ENCODE results near the gene DCAF6. TPM values are rescaled to one million over a fixed set of nuclear protein-coding genes. Genes with fewer than 3 reads are reported as not detected.
"Not testable (repeated sequence)": the region's sequence is repeated elsewhere in the genome, so short reads cannot be mapped to it uniquely, and the experiment has no call there.

DCAF6 gene, protein sequence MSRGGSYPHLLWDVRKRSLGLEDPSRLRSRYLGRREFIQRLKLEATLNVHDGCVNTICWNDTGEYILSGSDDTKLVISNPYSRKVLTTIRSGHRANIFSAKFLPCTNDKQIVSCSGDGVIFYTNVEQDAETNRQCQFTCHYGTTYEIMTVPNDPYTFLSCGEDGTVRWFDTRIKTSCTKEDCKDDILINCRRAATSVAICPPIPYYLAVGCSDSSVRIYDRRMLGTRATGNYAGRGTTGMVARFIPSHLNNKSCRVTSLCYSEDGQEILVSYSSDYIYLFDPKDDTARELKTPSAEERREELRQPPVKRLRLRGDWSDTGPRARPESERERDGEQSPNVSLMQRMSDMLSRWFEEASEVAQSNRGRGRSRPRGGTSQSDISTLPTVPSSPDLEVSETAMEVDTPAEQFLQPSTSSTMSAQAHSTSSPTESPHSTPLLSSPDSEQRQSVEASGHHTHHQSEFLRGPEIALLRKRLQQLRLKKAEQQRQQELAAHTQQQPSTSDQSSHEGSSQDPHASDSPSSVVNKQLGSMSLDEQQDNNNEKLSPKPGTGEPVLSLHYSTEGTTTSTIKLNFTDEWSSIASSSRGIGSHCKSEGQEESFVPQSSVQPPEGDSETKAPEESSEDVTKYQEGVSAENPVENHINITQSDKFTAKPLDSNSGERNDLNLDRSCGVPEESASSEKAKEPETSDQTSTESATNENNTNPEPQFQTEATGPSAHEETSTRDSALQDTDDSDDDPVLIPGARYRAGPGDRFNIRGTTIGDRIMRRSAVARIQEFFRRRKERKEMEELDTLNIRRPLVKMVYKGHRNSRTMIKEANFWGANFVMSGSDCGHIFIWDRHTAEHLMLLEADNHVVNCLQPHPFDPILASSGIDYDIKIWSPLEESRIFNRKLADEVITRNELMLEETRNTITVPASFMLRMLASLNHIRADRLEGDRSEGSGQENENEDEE
- 85.3 TPM for polyA plus RNA-seq (ENCODE audit: insufficient read length)
- long read RNA-seq, donor 1, partial matches to known transcripts: 53 of 56 reads
- long read RNA-seq, donor 1, other reads (novel, unspliced or antisense): 0 of 56 reads
- long read RNA-seq, donor 2: 0 reads
- long read RNA-seq, donor 3, partial matches to known transcripts: 13 of 17 reads
- long read RNA-seq, donor 3, other reads (novel, unspliced or antisense): 0 of 17 reads
- long read RNA-seq, donor 4: 0 reads
- long read RNA-seq, donor 5, transcript DCAF6-201 (19 exons, 3,186 nt): major isoform, 7 of 29 reads
- long read RNA-seq, donor 5, partial matches to known transcripts: 17 of 29 reads
- long read RNA-seq, donor 5, other reads (novel, unspliced or antisense): 0 of 29 reads
- long read RNA-seq, donor 6, partial matches to known transcripts: 0 of 5 reads
- long read RNA-seq, donor 6, other reads (novel, unspliced or antisense): 0 of 5 reads
- long read RNA-seq, donor 7, partial matches to known transcripts: 0 of 8 reads
- long read RNA-seq, donor 7, other reads (novel, unspliced or antisense): 0 of 8 reads
- long read RNA-seq, donor 8, partial matches to known transcripts: 6 of 7 reads
- long read RNA-seq, donor 8, other reads (novel, unspliced or antisense): 0 of 7 reads

DNA sequence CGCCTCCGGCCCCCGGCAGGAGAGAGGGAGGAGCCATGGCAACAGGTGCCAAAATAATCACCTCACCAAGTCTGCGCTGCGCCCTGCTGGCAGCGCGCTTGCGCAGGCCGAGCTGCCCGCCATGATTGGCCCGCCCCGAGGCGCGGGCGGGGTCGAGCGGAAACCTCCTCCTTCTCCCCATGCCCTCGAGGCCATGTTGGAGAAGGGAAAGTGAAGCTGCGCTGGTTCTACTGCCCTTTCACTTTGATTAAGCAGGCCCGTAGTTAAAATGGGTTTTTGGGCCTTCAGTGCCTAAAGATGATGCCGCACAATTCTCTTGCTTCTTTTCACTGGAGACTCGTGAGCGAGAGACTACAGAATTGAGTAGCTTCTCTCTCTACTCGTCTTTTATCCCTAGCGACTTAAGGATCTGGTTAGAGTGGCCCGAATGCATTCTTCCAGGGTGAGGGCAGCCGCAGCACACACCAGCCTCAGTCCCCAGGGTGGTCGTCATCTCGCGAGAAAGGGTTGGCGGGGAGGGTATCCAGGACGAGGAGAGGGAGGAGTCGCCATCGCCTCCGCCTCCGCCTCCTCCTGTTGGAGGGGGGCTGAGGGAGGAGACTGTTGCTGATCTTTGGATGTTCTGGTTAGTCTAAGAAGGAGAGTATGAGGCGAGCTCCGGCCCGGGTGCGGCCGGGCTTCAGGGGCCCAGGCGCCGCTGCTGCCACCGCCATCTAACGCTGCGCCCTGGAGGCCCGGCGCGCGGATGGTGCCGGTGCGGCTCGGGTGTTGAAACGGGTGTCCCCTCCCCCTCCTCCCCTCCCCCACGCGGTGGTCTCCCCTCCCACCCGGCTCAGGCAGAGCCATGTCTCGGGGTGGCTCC is at the start of gene DCAF6:
Gene DCAF6 (plus strand): TSS at position 616 of the 862 bp plus-strand sequence. CDS start 229 bp downstream, at position 845.
- peak; percentile 99 for DNase-seq

DNA sequence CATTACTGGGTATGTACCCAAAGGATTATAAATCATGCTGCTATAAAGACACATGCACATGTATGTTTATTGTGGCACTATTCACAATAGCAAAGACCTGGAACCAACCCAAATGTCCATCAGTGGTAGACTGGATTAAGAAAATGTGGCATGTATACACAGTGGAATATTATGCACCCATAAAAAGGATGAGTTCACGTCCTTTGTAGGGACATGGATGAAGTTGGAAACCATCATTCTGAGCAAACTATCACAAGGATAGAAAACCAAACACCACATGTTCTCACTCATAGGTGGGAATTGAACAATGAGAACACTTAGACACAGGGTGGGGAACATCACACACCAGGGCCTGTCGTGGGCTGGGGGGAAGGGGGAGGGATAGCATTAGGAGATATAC is 49.3 kb upstream of the DCAF6 start:
- DNase-seq: not testable (repeated sequence)

DNA sequence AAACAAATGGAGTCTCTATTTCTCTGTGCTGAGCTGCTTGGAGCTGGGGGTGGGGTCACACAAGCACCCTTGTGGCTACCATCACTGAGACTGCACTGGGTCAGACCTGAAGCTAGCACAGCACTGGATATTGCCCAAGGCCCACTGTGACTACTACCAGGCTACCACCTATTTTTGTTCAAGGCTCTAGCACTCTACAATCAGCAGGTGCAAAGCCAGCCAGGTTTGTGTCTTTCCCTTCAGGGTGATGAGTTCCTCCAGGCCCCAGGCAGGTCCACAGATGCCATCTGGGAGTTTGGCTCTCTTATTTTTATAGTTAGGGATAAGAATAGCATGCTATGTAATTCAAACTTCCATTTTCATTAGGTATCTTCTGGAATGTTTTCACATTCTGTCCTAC is 46.1 kb upstream of the DCAF6 start:
- DNase-seq: no peak

DNA sequence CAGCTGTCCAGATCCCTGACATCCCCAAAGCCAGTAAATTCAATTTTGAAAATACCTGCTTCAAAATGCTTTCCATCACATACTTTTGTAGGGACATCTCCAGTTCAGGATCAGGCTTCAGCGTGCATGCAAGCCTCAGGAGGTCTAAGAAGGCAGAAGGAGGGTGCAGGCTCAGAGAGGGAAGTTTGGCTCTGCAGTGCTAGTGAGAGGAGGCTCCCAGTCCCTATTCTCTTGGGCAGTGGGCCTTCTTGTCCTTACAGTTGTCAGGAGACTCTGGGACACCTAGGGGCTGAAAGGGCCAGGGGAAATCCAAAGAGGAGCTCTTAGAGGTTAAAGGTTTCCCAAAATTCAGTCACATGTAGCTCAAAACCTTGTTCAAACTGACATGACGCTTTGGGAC is 42.7 kb upstream of the DCAF6 start:
- DNase-seq: no peak

DNA sequence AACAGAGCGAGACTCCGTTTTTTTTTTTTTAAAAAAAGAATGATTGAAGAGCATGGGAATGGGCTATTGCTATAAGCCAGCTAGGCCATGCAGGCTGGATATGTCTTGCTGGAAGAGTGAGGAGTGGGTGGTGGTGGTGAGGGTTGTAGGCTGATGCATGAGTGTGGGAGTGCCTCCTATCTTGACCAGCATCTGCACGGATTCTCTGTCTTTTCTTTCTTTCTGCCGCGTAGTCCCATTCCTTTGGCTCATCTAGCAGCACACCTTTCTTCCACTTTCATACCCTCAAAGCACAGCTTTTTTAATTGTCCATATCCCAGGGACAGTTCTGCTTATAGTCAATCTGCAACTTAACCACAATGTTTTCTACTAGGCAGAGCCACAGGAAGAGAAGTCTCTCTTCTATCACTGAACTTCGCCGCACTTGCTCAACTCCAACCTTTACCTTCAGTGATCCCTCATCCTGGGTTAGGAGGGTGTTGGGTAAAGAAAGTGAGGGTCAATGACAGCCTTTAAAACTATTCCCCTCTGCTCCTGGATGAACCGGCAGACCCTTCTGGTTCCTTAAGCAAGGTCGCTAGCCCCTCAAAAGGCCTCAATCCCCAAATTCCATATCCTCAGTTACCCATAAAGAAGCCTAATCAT is 37.8 kb upstream of the DCAF6 start:
- DNase-seq: no peak

DNA sequence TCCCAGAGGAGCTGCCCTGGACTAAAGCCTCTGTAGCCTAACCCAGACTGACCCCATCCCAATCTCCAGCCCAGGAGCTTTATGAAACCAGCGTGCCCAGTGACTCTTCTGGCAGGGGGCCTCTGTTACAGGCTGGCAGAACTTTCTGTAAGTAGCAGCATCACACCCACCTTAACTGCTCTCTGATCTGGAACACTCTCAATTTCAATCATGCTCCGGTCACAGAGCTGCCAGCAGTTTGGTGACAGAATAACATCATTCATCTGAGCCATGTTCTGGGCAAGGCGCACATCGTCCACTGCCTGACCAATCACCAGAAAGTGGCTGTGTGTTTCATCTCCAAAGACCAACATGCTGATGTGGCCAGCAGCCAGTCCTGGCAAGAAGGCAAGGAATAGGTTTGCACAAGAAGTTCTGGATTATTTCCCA is 37.2 kb upstream of the DCAF6 start:
- DNase-seq: no peak

DNA sequence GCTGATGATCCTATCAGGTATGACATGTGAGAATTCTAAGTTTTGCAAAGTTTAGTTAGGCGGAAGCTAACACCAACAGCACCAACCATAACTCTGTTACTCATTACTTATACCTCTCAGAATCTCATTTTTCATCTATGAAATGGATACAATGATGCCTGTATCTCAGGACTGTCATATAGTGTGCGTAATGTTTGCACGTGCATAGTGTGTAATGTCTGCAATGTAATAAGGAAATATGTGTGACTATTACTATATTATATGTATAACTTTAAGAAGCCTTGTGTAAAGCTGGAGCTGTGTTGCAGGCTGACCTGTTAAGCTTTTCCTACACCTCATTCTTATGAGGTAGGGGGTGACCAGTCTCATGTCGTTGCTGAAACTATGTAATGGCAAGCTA is 35.6 kb upstream of the DCAF6 start:
- no peak for DNase-seq

DNA sequence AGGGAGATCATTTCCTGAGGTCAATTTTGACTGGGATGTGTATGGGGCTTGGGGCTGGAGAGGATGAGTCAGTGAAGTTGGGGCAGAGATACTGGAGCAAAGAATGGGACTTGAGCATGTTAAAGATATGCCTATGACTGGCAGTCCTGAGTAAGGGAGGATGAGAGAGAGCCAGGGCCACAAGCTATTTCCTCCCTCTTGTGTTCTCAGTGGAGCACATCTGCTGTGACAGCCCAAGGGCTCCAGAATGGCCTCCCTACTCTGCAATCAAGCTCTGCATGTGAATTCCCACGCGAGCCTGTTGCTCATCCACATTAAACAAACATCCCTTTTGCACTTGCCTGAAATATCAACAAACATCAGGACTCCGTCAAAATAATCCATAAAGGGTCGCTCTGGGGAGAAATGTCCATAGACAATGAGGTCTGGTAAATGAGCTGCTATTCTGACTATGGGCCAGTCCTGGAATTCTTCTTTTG is 31.8 kb upstream of the DCAF6 start:
- DNase-seq: no peak

DNA sequence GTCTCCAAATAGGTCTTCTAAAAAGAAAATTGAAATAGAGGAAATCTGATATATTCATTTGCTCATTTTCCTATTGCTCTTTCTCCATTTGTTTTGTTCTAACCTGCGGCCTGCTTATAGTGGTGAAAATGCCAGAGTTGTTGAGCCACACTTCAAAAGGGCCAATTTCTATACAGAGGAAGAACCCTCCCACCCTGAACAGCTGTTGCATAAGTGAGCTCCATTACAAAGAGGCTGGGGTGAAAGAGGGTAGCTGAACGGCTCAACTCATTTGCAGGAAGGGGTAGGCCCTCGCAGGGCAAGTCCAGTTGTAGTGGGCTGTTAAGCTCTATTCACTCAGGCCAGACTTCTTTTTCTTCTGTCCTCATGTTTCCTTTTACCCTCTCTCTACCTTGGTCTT is 31.3 kb upstream of the DCAF6 start:
- no peak for DNase-seq

DNA sequence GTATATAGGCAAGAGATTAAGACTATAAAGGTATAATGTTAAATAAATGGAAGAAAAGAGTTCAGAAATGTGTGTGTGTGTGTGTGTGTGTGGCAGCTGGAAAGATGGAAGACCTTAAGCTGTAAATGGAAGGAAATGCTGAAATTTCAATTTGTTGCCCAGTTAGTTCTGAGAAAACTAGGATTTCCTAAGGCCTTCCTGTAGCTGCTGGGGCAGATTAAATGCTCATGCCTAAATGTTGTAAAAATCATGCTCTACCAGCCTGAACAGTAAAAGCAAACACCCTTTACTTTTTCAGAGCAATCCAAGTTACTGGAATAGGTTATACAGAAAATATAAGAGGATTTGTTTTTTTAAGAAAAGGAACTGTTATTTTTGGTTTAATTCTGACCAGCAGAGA is 30.8 kb upstream of the DCAF6 start:
- DNase-seq: no peak

DNA sequence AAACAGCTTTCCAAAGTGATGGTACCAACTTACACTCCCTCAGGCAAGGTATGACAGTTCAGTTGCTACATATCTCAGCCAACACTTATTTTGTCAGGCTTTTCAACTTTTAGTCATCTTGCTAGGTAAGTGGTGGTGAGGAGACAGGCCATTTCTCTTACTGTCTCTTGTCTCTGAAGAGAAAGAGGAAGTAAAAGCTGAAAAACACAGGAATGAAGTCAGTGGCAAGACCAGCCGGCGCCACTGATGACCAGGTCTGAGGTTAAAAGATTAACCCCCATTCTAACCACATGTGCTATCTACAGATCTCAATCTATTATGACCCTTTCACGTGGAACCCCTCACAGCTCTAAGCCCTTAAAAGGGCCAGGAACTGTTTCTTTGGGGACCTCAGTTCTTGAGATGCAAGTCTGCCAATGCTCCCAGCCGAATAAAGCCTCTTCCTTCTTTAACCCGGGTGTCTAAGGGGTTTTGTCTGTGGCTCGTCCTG is 26.7 kb upstream of the DCAF6 start:
- no peak for DNase-seq

DNA sequence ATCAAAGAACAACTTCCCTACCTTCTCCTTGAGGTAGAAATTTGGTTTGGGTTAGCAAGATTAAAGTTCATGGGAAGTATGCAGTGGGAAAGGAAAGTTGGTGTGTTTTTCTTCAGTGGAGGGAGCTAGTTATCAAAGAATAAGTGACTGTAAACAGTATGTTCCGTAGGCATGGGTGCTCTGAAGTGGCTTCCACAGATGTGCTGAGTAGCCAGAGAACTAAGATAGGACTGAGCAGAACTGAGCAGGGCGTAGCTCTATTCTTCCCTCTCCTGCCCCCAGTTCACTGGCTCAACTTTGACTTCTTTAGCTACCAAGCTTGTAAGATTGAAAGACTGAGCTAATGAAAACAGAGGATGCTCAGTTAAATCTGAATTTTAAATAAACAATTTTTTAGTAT is 26.0 kb upstream of the DCAF6 start:
- no peak for DNase-seq

DNA sequence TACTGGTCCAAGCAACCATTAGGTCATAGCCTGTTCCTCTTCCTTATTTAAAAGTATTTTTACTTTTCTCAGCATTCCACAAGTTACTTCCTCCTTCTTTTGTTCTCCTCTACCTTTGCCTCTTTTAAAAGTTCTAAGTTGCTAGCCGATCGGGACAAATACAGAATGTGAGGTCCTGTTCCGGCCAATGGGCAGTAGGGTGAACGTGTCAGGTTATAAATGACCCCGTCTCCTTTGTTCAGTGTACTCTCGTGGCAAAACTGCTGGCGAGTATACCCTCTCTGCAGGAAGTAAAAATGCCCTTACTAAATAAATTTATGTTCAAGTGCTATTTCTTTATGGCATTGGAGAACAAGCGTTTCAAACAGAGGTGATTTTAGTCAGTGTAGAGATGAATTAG is 25.1 kb upstream of the DCAF6 start:
- DNase-seq: no peak

DNA sequence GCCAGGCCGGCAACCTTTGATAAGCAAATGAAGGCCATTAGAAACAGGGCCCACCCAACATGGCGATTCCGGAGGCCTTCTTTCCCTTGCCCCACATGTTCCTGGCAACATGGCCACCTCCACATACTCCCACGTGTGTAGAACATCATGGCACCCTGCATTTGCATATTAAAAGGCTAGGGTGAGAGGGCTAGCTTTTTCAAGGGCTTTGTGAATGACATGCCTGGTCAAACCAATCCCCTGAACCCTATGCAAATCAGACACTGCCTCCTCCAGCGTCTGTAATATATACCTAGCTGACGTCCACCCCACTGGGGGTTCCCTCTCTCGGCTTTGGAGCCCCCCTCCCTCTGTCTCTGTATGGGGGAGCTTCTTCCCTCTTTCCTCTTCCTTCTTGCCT is 24.2 kb upstream of the DCAF6 start:
- DNase-seq: no peak

DNA sequence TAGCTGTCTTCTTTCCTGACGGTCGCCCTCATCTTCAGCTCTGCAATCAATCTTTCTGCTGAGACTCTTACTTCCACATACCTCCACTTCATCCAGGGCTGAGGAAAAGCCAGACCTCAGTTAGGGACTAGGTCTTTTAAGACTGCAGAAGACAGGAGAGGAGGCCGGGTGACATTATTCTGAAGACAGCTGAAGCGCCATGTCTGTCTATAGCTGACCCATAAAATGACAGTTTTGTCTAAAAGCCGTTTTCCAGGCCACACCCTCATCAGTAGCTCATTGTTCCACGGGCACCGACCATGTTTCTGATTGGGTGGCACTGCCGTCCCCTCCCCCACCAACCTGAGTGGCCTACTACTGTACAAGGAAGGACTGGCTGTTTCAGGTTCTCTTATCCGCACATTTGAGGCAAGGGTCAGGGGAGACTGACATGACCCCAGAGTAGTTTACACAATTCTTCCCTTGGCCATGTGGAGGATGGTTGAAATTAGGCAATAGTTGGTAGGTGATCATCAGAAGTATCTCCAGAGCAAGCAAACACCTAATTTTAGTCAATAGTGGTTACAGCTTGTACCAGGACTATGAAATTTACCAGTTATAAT is 22.5 kb upstream of the DCAF6 start, which contains the start of gene ADCY10:
Gene ADCY10 (minus strand): TSS at position 240 of the 602 bp plus-strand sequence. CDS start 8,994 bp downstream, outside the sequence.
- no peak for DNase-seq

DNA sequence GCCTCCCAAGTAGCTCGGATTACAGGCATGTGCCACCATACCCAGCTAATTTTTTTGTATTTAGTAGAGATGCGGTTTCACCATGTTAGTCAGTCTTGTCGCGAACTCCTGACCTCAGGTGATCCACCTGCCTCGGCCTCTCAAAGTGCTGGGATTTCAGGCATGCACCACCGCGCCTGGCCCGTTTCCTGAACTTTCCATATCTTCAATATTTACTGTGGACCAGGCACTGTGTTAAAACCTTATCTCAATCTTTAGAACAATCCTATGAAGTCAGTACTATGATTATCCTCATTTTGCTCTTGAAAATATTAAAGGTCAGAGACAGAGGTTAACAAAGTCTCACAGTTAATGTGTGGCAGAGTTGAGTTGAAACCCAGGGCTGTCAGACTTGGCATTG is 20.9 kb upstream of the DCAF6 start:
- no peak for DNase-seq

DNA sequence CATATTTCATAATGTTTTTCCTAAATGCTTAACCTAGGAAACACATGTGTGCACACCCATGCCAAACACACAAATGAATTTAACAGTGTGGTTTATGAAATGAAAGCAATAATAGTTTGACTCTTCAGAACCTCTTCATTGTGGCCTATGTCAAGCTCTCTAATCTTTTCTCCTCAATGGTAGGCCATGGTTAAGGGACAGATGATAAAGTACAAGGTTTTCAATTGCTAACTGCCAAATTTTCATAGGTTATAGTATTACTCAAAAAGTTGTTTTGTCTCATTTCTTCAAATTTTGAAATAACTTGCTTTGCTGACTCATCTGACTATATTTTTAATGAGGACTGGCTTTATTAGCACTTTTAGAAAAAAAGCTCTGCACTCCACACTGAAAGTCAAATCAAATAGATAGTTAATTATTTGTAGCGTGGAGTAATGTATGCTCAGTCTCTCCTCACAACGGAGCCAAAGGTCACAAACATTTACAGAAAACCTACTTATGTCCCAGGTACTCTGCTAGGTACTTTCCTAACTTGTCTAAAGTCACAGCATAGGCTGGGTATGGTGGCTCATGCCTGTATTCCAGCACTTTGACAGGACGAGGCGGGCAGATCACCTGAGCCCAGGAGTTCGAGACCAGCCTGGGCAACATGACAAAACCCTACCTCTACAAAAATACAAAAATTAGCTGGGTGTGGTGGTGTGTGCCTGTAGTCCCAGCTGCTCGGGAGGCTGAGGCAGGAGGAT is 19.5 kb upstream of the DCAF6 start:
- no peak for DNase-seq

DNA sequence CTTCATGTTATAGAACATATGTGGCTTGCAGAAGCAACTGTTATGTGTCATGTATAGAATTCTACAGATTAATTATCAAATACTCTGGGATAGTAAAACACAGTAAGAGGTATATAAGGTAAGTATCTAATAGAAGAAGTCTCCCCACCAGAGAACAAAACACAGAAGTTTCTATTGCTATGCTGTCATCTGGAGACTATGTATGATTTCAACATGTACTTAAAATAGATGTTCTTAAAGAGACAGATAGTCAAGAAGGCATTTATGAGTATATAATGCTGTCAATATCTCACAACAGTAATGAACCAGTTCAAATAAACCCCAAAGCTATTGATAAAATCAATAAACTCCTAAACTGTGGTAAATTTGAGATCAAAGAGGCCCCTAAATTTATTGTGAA is 14.5 kb upstream of the DCAF6 start:
- DNase-seq: no peak

All from left kidney (tissue), 8 donors.